NCI-H345 (cell line): ENCODE data around the gene HMBS.
"Not testable (repeated sequence)": the region's sequence is repeated elsewhere in the genome, so short reads cannot be mapped to it uniquely, and the experiment has no call there.

Source experiments
- DNase-seq: peaks from one replicate; lab custom pipeline; 2025; lab: John Stamatoyannopoulos, UW

HMBS gene

GRCh38 chr11:119100994-119101758 lies 16.5 kb downstream of the HMBS start:
- DNase-seq, result no peak

- DNase-seq, result peak; percentile 97
These were observed 17.2 kb downstream of the HMBS start, which contains the start of gene DPAGT1 for GRCh38 chr11:119101759-119102423. Gene DPAGT1, minus strand, starts transcription at chr11:119101853. Its CDS starts 198 bp downstream, at chr11:119101655.

- not testable (repeated sequence) for DNase-seq
These were observed 18.5 kb downstream of the HMBS start for GRCh38 chr11:119103161-119103664.

GRCh38 chr11:119103793-119104192 lies 19.1 kb downstream of the HMBS start:
- DNase-seq, result no peak

GRCh38 chr11:119106564-119107537 lies 22.2 kb downstream of the HMBS start, which contains the start of gene C2CD2L:
Gene C2CD2L, plus strand, starts transcription at chr11:119107344. Its CDS starts 398 bp downstream, at chr11:119107742.
- peak; percentile 92 for DNase-seq

- no peak for DNase-seq
These were observed 23.0 kb downstream of the HMBS start for GRCh38 chr11:119107538-119108145.

- DNase-seq, result peak; percentile 73
These were observed 23.6 kb downstream of the HMBS start for GRCh38 chr11:119108146-119108856.

- DNase-seq, result no peak
These were observed 24.2 kb downstream of the HMBS start for GRCh38 chr11:119108857-119109221.

- no peak for DNase-seq
These were observed 25.2 kb downstream of the HMBS start for GRCh38 chr11:119109843-119110242.

GRCh38 chr11:119110439-119110838 lies 25.8 kb downstream of the HMBS start:
- no peak for DNase-seq

- no peak for DNase-seq
These were observed 26.8 kb downstream of the HMBS start for GRCh38 chr11:119111361-119111925.

GRCh38 chr11:119112314-119113020 lies 27.8 kb downstream of the HMBS start:
- no peak for DNase-seq

GRCh38 chr11:119113716-119114115 lies 29.0 kb downstream of the HMBS start:
- DNase-seq, result no peak

GRCh38 chr11:119114351-119114750 lies 29.7 kb downstream of the HMBS start:
- no peak for DNase-seq

- DNase-seq, result no peak
These were observed 31.0 kb downstream of the HMBS start for GRCh38 chr11:119115484-119116234.

GRCh38 chr11:119116235-119116594 lies 31.5 kb downstream of the HMBS start:
- DNase-seq, result no peak

- DNase-seq, result no peak
These were observed 31.9 kb downstream of the HMBS start for GRCh38 chr11:119116601-119117000.

GRCh38 chr11:119117004-119117706 lies 32.5 kb downstream of the HMBS start:
- no peak for DNase-seq

GRCh38 chr11:119118227-119118626 lies 33.5 kb downstream of the HMBS start:
- no peak for DNase-seq
